ENCODE measurements around the gene EID2. TPM values are rescaled to one million over a fixed set of nuclear protein-coding genes. Genes with fewer than 3 reads are reported as not detected.

Gene EID2
- total and polyA plus RNA-seq, 2 of the 4 experiments (the other 2 are of a cell fraction) = 5.7 to 9.8 TPM

GRCh38 chr19:39582442-39582841, 42.5 kb upstream of the EID2 start:
- Histone ChIP-seq H3K56ac (ENCODE audit: extremely low read depth, insufficient read depth, low read length) (no peak overlapping the region), H3K9me3 (ENCODE audit: control insufficient read depth, insufficient read depth, low read length) (no peaks in the 10 kb centered on the region), H3K9me1 (ENCODE audit: insufficient read depth, low read length) (no peaks in the 10 kb centered on the region), H3K27ac (ENCODE audit: insufficient read depth, low read length) (no peak overlapping the region), H2BK15ac (ENCODE audit: low read depth, low read length) (no peak overlapping the region), H3K27me3 (ENCODE audit: control insufficient read depth, insufficient read depth, low read length) (no peaks in the 10 kb centered on the region), H3K23ac (ENCODE audit: low read depth, low read length) (no peak overlapping the region), H2AK9ac (replicated peaks; ENCODE audit: low read depth, low read length, poor library complexity) (no peak overlapping the region), H3K4ac (ENCODE audit: low read depth, low read length) (no peak overlapping the region), H3K4me3 (ENCODE audit: insufficient read depth, low read depth, low read length) (no peak overlapping the region), H2AFZ (replicated peaks; ENCODE audit: low read length, poor library complexity) (no peak overlapping the region), H2BK20ac (ENCODE audit: low read depth, low read length) (no peak overlapping the region), H3K18ac (ENCODE audit: low read depth, low read length) (no peak overlapping the region), H4K8ac (ENCODE audit: low read depth in 2 of 2, low read length in 2 of 2) (no peak overlapping the region), H3K14ac (replicated peaks; ENCODE audit: low read depth, low read length) (no peak overlapping the region), H4K91ac (ENCODE audit: insufficient read depth, low read depth, low read length) (no peak overlapping the region), H3K36me3 (ENCODE audit: control insufficient read depth, insufficient read depth, low read length) (no peaks in the 10 kb centered on the region), H3K4me1 (ENCODE audit: control insufficient read depth, insufficient read depth, low read length) (no peaks in the 10 kb centered on the region), H3K79me1 (ENCODE audit: low read depth in 1 of 2, low read length in 2 of 2) (no peaks in the 10 kb centered on the region), H3K4me2 (ENCODE audit: low read depth, low read length) (no peak overlapping the region), H2AK5ac (ENCODE audit: low read depth, low read length) (no peak overlapping the region), H3K9ac (ENCODE audit: low read depth, low read length) (no peak overlapping the region), H2BK5ac (ENCODE audit: low read depth, low read length, poor library complexity, severe bottlenecking) (no peak overlapping the region), H4K5ac (ENCODE audit: low read depth, low read length) (no peak overlapping the region), H2BK120ac (ENCODE audit: low read depth, low read length) (no peak overlapping the region), H4K20me1 (ENCODE audit: insufficient read depth, low read length) (no peaks in the 10 kb centered on the region)
- no TSS peak for BruUV-seq (replicated peaks)
- DNase-seq (no peak), ATAC-seq (ENCODE audit: low read depth) (no peak)
- no peak for TF ChIP-seq MAZ (IDR thresholded peaks at IDR 0.05; ENCODE audit: borderline replicate concordance, low read depth, low read length)
- no peak for TF ChIP-seq FOS (IDR thresholded peaks at IDR 0.05; ENCODE audit: low read depth, low read length)
- TF ChIP-seq RCOR1 (IDR thresholded peaks at IDR 0.05; ENCODE audit: insufficient replicate concordance, low read length) = no peak
- TF ChIP-seq USF2 (IDR thresholded peaks at IDR 0.05; ENCODE audit: low read depth, low read length) = no peak
- no peak for TF ChIP-seq POLR2A (IDR thresholded peaks at IDR 0.05; ENCODE audit: low read depth, low read length)
- TF ChIP-seq RFX5 (IDR thresholded peaks at IDR 0.05; ENCODE audit: low read depth, low read length) = no peak
- TF ChIP-seq NFE2L2 (IDR thresholded peaks at IDR 0.05; ENCODE audit: low read depth, low read length) = no peak
- no peak for TF ChIP-seq ELK1 (IDR thresholded peaks at IDR 0.05; ENCODE audit: borderline replicate concordance, low read depth, low read length)
- TF ChIP-seq CEBPB (IDR thresholded peaks at IDR 0.05; ENCODE audit: low read depth, low read length) = no peak
- no peak for TF ChIP-seq BHLHE40 (IDR thresholded peaks at IDR 0.05; ENCODE audit: low read depth, low read length)
- TF ChIP-seq CHD1 (IDR thresholded peaks at IDR 0.05; ENCODE audit: low read depth, low read length) = no peak
- no peak for TF ChIP-seq CTCF (conservative IDR thresholded peaks at IDR 0.05; ENCODE audit: low read depth, low read length)
- no peak for TF ChIP-seq RAD21 (IDR thresholded peaks at IDR 0.05; ENCODE audit: low read length)
- TF ChIP-seq MXI1 (IDR thresholded peaks at IDR 0.05; ENCODE audit: borderline replicate concordance, low read depth, low read length) = no peak
- TF ChIP-seq MAFK (IDR thresholded peaks at IDR 0.05; ENCODE audit: low read depth, low read length) = no peak
- no peak for TF ChIP-seq SMC3 (IDR thresholded peaks at IDR 0.05; ENCODE audit: low read depth, low read length)
- dilution Hi-C loops (cut with HindIII; ENCODE audit: low sequenced_read_pairs, unreplicated experiment) (no loop called here), in situ Hi-C loops (cut with MboI; ENCODE audit: low sequenced_read_pairs) (no loop called here), intact Hi-C loops (cut with micrococcal nuclease) (no loop called here)
- WGBS, 2 experiments (ENCODE audit: extremely low coverage in 2 of 2, insufficient read length in 1 of 2) = 0% methylated on average over 1 of the region's 4 CpGs; no CpG with 5 or more reads in 1 of the 2 experiments
- ChIA-PET POLR2A (ENCODE audit: unreplicated experiment) (no interaction called here), CTCF (no interaction called here)

Measured in IMR-90 (cell line).